GM18909 (cell line): ENCODE data around the gene ERICH2.

ENCODE experiments used
- ATAC-seq: cut with Tn5 transposase; IDR thresholded peaks from one replicate; pipeline ENCODE4 v1.9.1; 2021; ENCODE audit warnings: mild to moderate bottlenecking; ENCODE audit not compliant: unreplicated experiment, poor library complexity

The ERICH2 gene

GRCh38 chr2:170815746-170816503, 45.7 kb downstream of the ERICH2 start:
- no peak for ATAC-seq

GRCh38 chr2:170816504-170817092, 46.4 kb downstream of the ERICH2 start, which contains the start of gene GAD1:
TSS of gene GAD1 (plus strand) at chr2:170816887. CDS start at chr2:170818592, 1,705 bp downstream.
- ATAC-seq = peak; percentile 52

GRCh38 chr2:170817093-170818035, 47.2 kb downstream of the ERICH2 start:
- ATAC-seq = no peak

- no peak for ATAC-seq
These were observed 48.0 kb downstream of the ERICH2 start for GRCh38 chr2:170818036-170818751.

- ATAC-seq = no peak
These were observed 48.7 kb downstream of the ERICH2 start for GRCh38 chr2:170818752-170819470.

GRCh38 chr2:170819680-170820664, 49.8 kb downstream of the ERICH2 start:
- ATAC-seq = no peak

GRCh38 chr2:170820757-170821530, 50.8 kb downstream of the ERICH2 start:
- peak; percentile 42 for ATAC-seq

GRCh38 chr2:170821531-170822289, 51.5 kb downstream of the ERICH2 start:
- no peak for ATAC-seq

- ATAC-seq = no peak
These were observed 52.3 kb downstream of the ERICH2 start for GRCh38 chr2:170822290-170823087.

GRCh38 chr2:170823088-170823897, 53.1 kb downstream of the ERICH2 start:
- ATAC-seq = no peak

- ATAC-seq = no peak
These were observed 53.7 kb downstream of the ERICH2 start for GRCh38 chr2:170823898-170824215.

GRCh38 chr2:170824526-170825015, 54.4 kb downstream of the ERICH2 start:
- no peak for ATAC-seq

- ATAC-seq = no peak
These were observed 57.8 kb downstream of the ERICH2 start for GRCh38 chr2:170827841-170828532.

- no peak for ATAC-seq
These were observed 58.3 kb downstream of the ERICH2 start for GRCh38 chr2:170828533-170828916.

GRCh38 chr2:170829036-170829435, 58.9 kb downstream of the ERICH2 start:
- no peak for ATAC-seq
